AG04449 (cell line): ENCODE data around the gene SHKBP1.
"Not testable (repeated sequence)": the region's sequence is repeated elsewhere in the genome, so short reads cannot be mapped to it uniquely, and the experiment has no call there.

ENCODE experiments used
- CTCF ChIA-PET: fragments of 350-600 bp; formaldehyde crosslinking; extraction: SDS; loops from one replicate; lab custom pipeline; 2021; ENCODE audit warnings: antibody characterized with exemption; lab: Yijun Ruan, JAX
- POLR2A ChIA-PET: fragments of 400-600, 350-600 bp; formaldehyde crosslinking; extraction: SDS; loops from one replicate; lab custom pipeline; 2020; ENCODE audit warnings: antibody characterized with exemption, inconsistent platforms; lab: Yijun Ruan, JAX
- DNase-seq: peaks from one replicate; pipeline ENCODE4 v3.0.0-alpha.2; 2010; ENCODE audit warnings: low read depth, low spot score
- H3K4me3 ChIP-seq: 2 replicates; pipeline ENCODE4 v1.5.1; 2011; ENCODE audit warnings: low read depth, mild to moderate bottlenecking, control low read depth, low read length
- CTCF ChIP-seq: IDR thresholded peaks from one replicate; pipeline ENCODE4 v1.5.1; 2011; ENCODE audit warnings: mild to moderate bottlenecking, moderate library complexity, low read length, control low read depth, inconsistent platforms; ENCODE audit not compliant: insufficient read depth; ENCODE audit errors: missing control alignments

The SHKBP1 gene

GRCh38 chr19:40620161-40620485 is 43.5 kb downstream of the SHKBP1 start:
- no peak overlapping the region for H3K4me3 ChIP-seq
- TF ChIP-seq CTCF: no peak
- CTCF ChIA-PET: interaction anchor here (1.1 to 9.1 kb wide), 2 partner anchors 14 to 17 kb away, joined by 3 to 135 read pairs; no protein-coding TSS in a partner anchor
- POLR2A ChIA-PET: no interaction called here
- DNase-seq: no peak

- no peak overlapping the region for H3K4me3 ChIP-seq
- no peak for TF ChIP-seq CTCF
- POLR2A ChIA-PET: no interaction called here
- no peak for DNase-seq
- CTCF ChIA-PET: interaction anchor here (9.1 kb wide), 1 partner anchor 13 kb away, joined by 135 read pairs; no protein-coding TSS in a partner anchor
These were observed 44.6 kb downstream of the SHKBP1 start for GRCh38 chr19:40621283-40621682.

- CTCF ChIA-PET: interaction anchor here (1.3 to 9.1 kb wide), 2 partner anchors 12 to 19 kb away, joined by 5 to 135 read pairs; no protein-coding TSS in a partner anchor
- no peak for DNase-seq
- no peak overlapping the region for H3K4me3 ChIP-seq
- POLR2A ChIA-PET: no interaction called here
- TF ChIP-seq CTCF: no peak
These were observed 45.5 kb downstream of the SHKBP1 start for GRCh38 chr19:40621966-40622772.

DNA sequence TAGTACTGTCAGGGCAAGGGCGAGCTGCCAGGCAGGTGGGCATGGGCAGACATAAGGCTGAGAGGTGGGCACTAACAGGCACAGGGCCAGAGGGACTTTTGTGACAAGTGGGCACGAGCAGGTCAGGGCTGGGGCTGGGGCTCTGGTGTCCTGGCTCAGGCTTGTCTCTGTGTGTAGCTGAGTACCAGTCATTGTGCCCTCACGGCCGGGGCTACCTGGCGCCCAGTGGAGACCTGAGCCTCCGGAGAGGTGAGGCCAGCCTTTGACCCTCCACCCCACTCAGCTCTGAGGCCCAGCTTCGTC is 46.1 kb downstream of the SHKBP1 start:
- no peak for DNase-seq
- ChIA-PET CTCF (interaction anchor here (1.0 to 9.1 kb wide), 4 partner anchors 12 to 318 kb away, joined by 3 to 135 read pairs (median 4); no protein-coding TSS in a partner anchor), POLR2A (no interaction called here)
- TF ChIP-seq CTCF: no peak
- no peak overlapping the region for H3K4me3 ChIP-seq

GRCh38 chr19:40623403-40624251 is 47.0 kb downstream of the SHKBP1 start:
- ChIA-PET POLR2A (no interaction called here), CTCF (interaction anchor here (1.0 to 9.1 kb wide), 4 partner anchors 8 to 319 kb away, joined by 3 to 135 read pairs (median 4); no protein-coding TSS in a partner anchor)
- TF ChIP-seq CTCF: no peak
- H3K4me3 ChIP-seq: no peak overlapping the region
- no peak for DNase-seq

DNA sequence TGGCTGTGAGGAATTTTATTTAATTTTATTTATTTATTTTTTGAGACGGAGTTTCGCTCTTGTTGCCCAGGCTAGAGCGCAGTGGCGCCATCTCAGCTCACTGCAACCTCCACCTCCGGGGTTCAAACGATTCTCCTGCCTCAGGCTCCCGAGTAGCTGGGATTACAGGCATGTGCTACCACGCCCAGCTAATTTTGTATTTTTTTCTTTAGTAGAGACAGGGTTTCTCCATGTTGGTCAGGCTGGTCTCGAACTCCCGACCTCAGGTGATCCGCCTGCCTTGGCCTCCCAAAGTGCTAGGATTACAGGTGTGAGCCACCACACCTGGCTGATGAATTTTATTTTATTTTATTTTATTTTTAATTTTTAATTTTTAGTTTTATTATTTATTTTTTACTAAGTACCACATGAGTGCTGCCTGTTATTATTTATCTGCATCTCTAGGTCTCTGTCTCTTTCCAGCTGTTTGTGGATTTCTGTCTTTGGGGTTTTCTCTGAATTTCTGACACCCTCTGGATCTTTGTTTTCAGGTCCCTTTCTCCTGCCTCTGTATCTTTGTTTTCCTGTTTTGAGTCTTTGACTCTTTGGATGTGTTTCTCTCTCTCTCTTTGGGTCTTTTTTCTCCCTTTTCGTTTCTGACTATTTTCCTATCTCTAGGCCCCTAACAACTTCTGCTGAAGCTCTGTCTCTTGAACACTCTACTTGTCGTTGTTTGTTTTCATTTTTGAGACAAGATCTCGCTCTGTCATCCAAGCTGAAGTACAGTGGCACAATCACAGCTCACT is 47.9 kb downstream of the SHKBP1 start:
- H3K4me3 ChIP-seq, DNase-seq, POLR2A ChIA-PET: not testable (repeated sequence)
- CTCF ChIA-PET: interaction anchor here (1.0 to 9.1 kb wide), 3 partner anchors 9 to 19 kb away, joined by 3 to 135 read pairs (median 4); no protein-coding TSS in a partner anchor
